GM18505 (cell line): Measurements from ENCODE around the gene KLHL18.
"Not testable (repeated sequence)": the region's sequence is repeated elsewhere in the genome, so short reads cannot be mapped to it uniquely, and the experiment has no call there.

ENCODE experiments used
- ATAC-seq: cut with Tn5 transposase; IDR thresholded peaks from one replicate; pipeline ENCODE4 v1.9.1; 2021; ENCODE audit not compliant: unreplicated experiment
- POLR2A ChIP-seq: IDR thresholded peaks from 4 replicates; pipeline ENCODE4 v1.6.1; 2011; ENCODE audit warnings: borderline replicate concordance; ENCODE audit not compliant: insufficient read depth, insufficient read length; ENCODE audit errors: extremely low read depth

KLHL18 gene

GRCh38 chr3:47288966-47289910 lies 6.5 kb downstream of the KLHL18 start:
- ATAC-seq, result no peak
- no peak for TF ChIP-seq POLR2A

- ATAC-seq, result no peak
Measured at GRCh38 chr3:47291158-47291753, 8.5 kb downstream of the KLHL18 start.

GRCh38 chr3:47291754-47292420 lies 9.1 kb downstream of the KLHL18 start:
- ATAC-seq, result not testable (repeated sequence)

More at GRCh38 chr3:47291158-47291753, 8.5 kb downstream of the KLHL18 start:
- TF ChIP-seq POLR2A, result no peak

GRCh38 chr3:47293822-47294221 lies 11.1 kb downstream of the KLHL18 start:
- no peak for TF ChIP-seq POLR2A
- no peak for ATAC-seq

GRCh38 chr3:47294392-47294791 lies 11.6 kb downstream of the KLHL18 start:
- no peak for TF ChIP-seq POLR2A

GRCh38 chr3:47295322-47295721 lies 12.6 kb downstream of the KLHL18 start:
- no peak for TF ChIP-seq POLR2A
- ATAC-seq, result no peak

More at GRCh38 chr3:47294392-47294791, 11.6 kb downstream of the KLHL18 start:
- no peak for ATAC-seq

GRCh38 chr3:47295976-47296375 lies 13.2 kb downstream of the KLHL18 start:
- no peak for ATAC-seq
- no peak for TF ChIP-seq POLR2A

GRCh38 chr3:47296562-47297302 lies 14.0 kb downstream of the KLHL18 start:
- ATAC-seq, result no peak
- no peak for TF ChIP-seq POLR2A

- no peak for TF ChIP-seq POLR2A
- ATAC-seq, result no peak
Measured at GRCh38 chr3:47298439-47298838, 15.7 kb downstream of the KLHL18 start.

- ATAC-seq, result no peak
- no peak for TF ChIP-seq POLR2A
Measured at GRCh38 chr3:47299381-47300318, 16.9 kb downstream of the KLHL18 start.

- ATAC-seq, result no peak
- TF ChIP-seq POLR2A, result no peak
Measured at GRCh38 chr3:47301456-47301855, 18.7 kb downstream of the KLHL18 start.

- no peak for TF ChIP-seq POLR2A
- ATAC-seq, result no peak
Measured at GRCh38 chr3:47306022-47306421, 23.3 kb downstream of the KLHL18 start.

GRCh38 chr3:47309231-47309630 lies 26.5 kb downstream of the KLHL18 start:
- not testable (repeated sequence) for ATAC-seq
